ENCODE measurements around the gene CFAP52.

The CFAP52 gene

DNA sequence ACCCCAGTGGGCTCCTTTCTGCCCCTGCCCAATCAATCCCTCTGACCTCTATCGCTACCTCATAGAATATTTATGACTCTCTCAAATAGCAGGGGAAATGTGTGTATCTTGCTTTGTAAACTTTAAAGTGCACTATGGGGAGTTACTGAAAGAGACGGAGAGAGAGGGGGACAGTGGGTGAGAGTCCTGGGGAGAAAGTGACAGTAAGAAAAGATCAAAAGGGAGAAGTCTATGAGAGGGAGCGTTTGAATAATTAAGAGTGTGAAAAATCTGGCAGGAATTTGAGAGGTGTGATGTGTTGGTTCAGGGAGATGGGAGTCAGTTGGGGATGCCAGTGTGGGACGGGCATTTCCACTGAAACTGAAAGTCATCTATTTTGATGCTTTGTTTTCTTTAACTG is 101.5 kb downstream of the CFAP52 start:
- H3K9ac ChIP-seq (ENCODE audit: insufficient read length) = no peak overlapping the region
- DNase-seq (ENCODE audit: low read depth, low spot score) = no peak
- H3K4me3 ChIP-seq = no peak overlapping the region
- H3K9me3 ChIP-seq (ENCODE audit: low read depth, low read length) = no peaks in the 10 kb centered on the region
- no peaks in the 10 kb centered on the region for H3K36me3 ChIP-seq (ENCODE audit: insufficient read depth, low read length)
- TF ChIP-seq POLR2AphosphoS5 (IDR thresholded peaks at IDR 0.05; ENCODE audit: borderline replicate concordance, low read depth, low read length) = no peak
- no peak for TF ChIP-seq FOXP2 (optimal IDR thresholded peaks at IDR 0.05; ENCODE audit: control extremely low read depth, extremely low read length, insufficient read depth)
- no peak for TF ChIP-seq EZH2 (IDR thresholded peaks at IDR 0.05)
- H3K27ac ChIP-seq = no peak overlapping the region

DNA sequence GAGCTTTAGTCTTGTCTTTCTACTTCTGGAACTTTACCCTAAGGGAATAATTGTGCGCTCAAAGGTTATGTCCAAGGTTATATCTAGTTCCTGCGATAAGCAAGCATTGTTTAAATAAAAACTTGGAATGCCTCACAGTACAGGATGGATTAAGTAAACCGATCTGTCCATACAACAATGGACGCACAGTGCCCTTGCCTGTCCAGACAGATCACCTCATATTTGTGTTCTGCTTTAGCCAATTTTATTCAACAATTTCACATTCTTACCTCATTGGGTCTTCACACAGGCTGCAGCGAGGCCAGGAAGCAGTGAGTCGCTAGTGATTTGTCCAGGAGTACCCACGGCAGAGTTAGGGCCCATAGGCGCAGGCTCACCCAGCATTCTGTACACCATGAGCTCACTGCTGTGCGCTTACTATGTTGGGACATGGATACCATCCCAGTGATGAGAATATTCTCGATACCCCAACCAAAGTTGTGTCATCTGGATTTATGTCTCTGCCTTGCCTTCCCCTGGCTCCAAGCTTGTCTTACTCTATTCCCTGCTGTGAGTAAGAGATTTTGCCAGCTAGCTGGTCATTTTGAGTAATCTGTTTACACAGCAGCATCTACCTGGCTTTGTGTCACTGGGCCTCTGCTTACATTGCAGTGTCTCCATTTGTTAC is 108.6 kb downstream of the CFAP52 start:
- Histone ChIP-seq H3K36me3 (ENCODE audit: insufficient read depth, low read length) (no peaks in the 10 kb centered on the region), H3K9ac (ENCODE audit: insufficient read length) (no peak overlapping the region), H3K9me3 (ENCODE audit: low read depth, low read length) (no peaks in the 10 kb centered on the region), H3K27ac (no peak overlapping the region), H3K4me3 (no peak overlapping the region)
- TF ChIP-seq POLR2AphosphoS5 (IDR thresholded peaks at IDR 0.05; ENCODE audit: borderline replicate concordance, low read depth, low read length) = no peak
- TF ChIP-seq FOXP2 (optimal IDR thresholded peaks at IDR 0.05; ENCODE audit: control extremely low read depth, extremely low read length, insufficient read depth) = no peak
- TF ChIP-seq EZH2 (IDR thresholded peaks at IDR 0.05) = no peak
- DNase-seq (ENCODE audit: low read depth, low spot score) = no peak
